PFSK-1 (cell line): ENCODE measurements around the gene CCDC183.

Experiments used
- FOXP2 ChIP-seq: optimal IDR thresholded peaks from 2 replicates; pipeline ENCODE3; 2011; ENCODE audit warnings: borderline replicate concordance, control low read depth, inconsistent platforms; ENCODE audit not compliant: insufficient read depth; ENCODE audit errors: extremely low read length, extremely low read depth
- POLR2AphosphoS5 ChIP-seq: IDR thresholded peaks from 2 replicates; pipeline ENCODE4 v1.6.1; 2012; ENCODE audit warnings: low read depth, mild to moderate bottlenecking, control low read depth, low read length, moderate library complexity
- REST ChIP-seq, 2 experiments: IDR thresholded peaks; 2 replicates each; pipeline versions ENCODE4 v1.6.1 to v1.8.0; 2011 to 2012; ENCODE audit warnings: low read depth in 2 of 2, low read length in 2 of 2, control low read depth in 1 of 2, inconsistent platforms in 1 of 2, mild to moderate bottlenecking in 1 of 2, moderate library complexity in 1 of 2; ENCODE audit not compliant: insufficient read depth in 1 of 2
- SIN3A ChIP-seq: IDR thresholded peaks from 2 replicates; pipeline ENCODE4 v1.6.1; 2012; ENCODE audit warnings: mild to moderate bottlenecking, low read length, moderate library complexity, borderline replicate concordance; ENCODE audit not compliant: insufficient read depth
- TAF1 ChIP-seq: IDR thresholded peaks from 2 replicates; pipeline ENCODE4 v1.6.1; 2012; ENCODE audit warnings: low read length, control low read depth, borderline replicate concordance; ENCODE audit not compliant: insufficient read depth

Gene CCDC183

GRCh38 chr9:136832581-136832980, 36.4 kb downstream of the CCDC183 start:
- TF ChIP-seq SIN3A (no peak), FOXP2 (no peak), POLR2AphosphoS5 (no peak), REST (IDR thresholded peaks at IDR 0.05; ENCODE audit: insufficient read depth in 1 of 2, low read depth in 2 of 2, low read length in 2 of 2) (no peak), TAF1 (no peak)

GRCh38 chr9:136835162-136835931, 39.2 kb downstream of the CCDC183 start:
- no peak for TF ChIP-seq TAF1
- no peak for TF ChIP-seq SIN3A
- TF ChIP-seq FOXP2: no peak
- TF ChIP-seq POLR2AphosphoS5: no peak
- TF ChIP-seq REST (IDR thresholded peaks at IDR 0.05; ENCODE audit: insufficient read depth in 1 of 2, low read depth in 2 of 2, low read length in 2 of 2): no peak

- TF ChIP-seq FOXP2 (no peak), POLR2AphosphoS5 (no peak), TAF1 (no peak), REST (IDR thresholded peaks at IDR 0.05; ENCODE audit: insufficient read depth in 1 of 2, low read depth in 2 of 2, low read length in 2 of 2) (no peak), SIN3A (no peak)
These were observed 40.1 kb downstream of the CCDC183 start for GRCh38 chr9:136835932-136836904.

- TF ChIP-seq REST (IDR thresholded peaks at IDR 0.05; ENCODE audit: insufficient read depth in 1 of 2, low read depth in 2 of 2, low read length in 2 of 2) (no peak), FOXP2 (no peak), POLR2AphosphoS5 (no peak)
These were observed 41.2 kb downstream of the CCDC183 start for GRCh38 chr9:136837146-136837855.
